Body of pancreas (tissue), 4 donors: ENCODE results near the gene TMPRSS11D. TPM values are rescaled to one million over a fixed set of nuclear protein-coding genes. Genes with fewer than 3 reads are reported as not detected.

Source experiments
- ATAC-seq: fragments of 150-250 bp; one replicate; pipeline ENCODE4 v1.9.1; 2016
- DNase-seq, 4 donors: peaks; one replicate each; pipeline ENCODE4 v3.0.0-alpha.2; 2019
- H3K27ac ChIP-seq, 4 donors: fragments of 200-600 bp; sonication (generic); 1 replicate in 3 of 4; 2 replicates in 1 of 4; pipeline versions ENCODE4 v1.5.1 to v1.6.1; 2016 to 2019; ENCODE audit warnings: mild to moderate bottlenecking in 1 of 4, mixed read lengths in 1 of 4, moderate library complexity in 1 of 4
- H3K27me3 ChIP-seq, 2 donors: fragments of 200-600 bp; sonication (generic); one replicate each; pipeline ENCODE4 v1.6.0; 2016; ENCODE audit warnings: mild to moderate bottlenecking in 1 of 2
- H3K36me3 ChIP-seq, 2 donors: fragments of 200-600 bp; sonication (generic); replicated peaks in 1 of 2; 2 replicates each; pipeline ENCODE4 v1.5.1; 2016; ENCODE audit warnings: low read depth in 2 of 2; ENCODE audit not compliant: insufficient read depth in 1 of 2
- H3K4me1 ChIP-seq: fragments of 200-600 bp; sonication (generic); one replicate; pipeline ENCODE4 v1.6.0; 2016
- H3K4me3 ChIP-seq, 2 donors: fragments of 200-600 bp; sonication (generic); 1 replicate in 1 of 2; 2 replicates in 1 of 2; pipeline ENCODE4 v1.5.1; 2016 to 2019
- H3K9me3 ChIP-seq, 3 donors: fragments of 200-600 bp; sonication (generic); 1 replicate in 2 of 3; 2 replicates in 1 of 3; pipeline ENCODE4 v1.5.1; 2016
- POLR2A ChIP-seq, 3 donors: fragments of 450-650 bp; IDR thresholded peaks; one replicate each; pipeline ENCODE4 v1.6.1; 2016; ENCODE audit warnings: antibody characterized with exemption in 3 of 3, mild to moderate bottlenecking in 2 of 3
- WGBS, 2 donors: methylation state at CpG; one replicate each; pipeline ENCODE4 v1.1.5; 2017; 5-methylcytosine and 5-hydroxymethylcytosine counted together
- intact Hi-C: fragments of 100-400 bp; cut with DNase I; formaldehyde crosslinking; loops from one replicate; pipeline ENCODE4 v1.15.1; 2023
- total RNA-seq, 2 donors: library from RNA; depleted of rRNA; stranded (reverse); fragments of >200 nt; gene quantifications; one replicate each; pipeline ENCODE4 v1.1.0, GENCODE V29; 2016
- TF ChIP-seq, protein P1 (sequence below), 7 experiments: fragments of 450-650 bp in 4 of 7; fragments of 200-600 bp in 3 of 7; sonication (generic) in 3 of 7; IDR thresholded peaks; one replicate each; pipeline ENCODE4 v1.5.1; 2016 to 2019; ENCODE audit warnings: antibody characterized with exemption in 7 of 7

The TMPRSS11D gene
- total RNA-seq, 2 donors from 2014 or later = not detected

DNA sequence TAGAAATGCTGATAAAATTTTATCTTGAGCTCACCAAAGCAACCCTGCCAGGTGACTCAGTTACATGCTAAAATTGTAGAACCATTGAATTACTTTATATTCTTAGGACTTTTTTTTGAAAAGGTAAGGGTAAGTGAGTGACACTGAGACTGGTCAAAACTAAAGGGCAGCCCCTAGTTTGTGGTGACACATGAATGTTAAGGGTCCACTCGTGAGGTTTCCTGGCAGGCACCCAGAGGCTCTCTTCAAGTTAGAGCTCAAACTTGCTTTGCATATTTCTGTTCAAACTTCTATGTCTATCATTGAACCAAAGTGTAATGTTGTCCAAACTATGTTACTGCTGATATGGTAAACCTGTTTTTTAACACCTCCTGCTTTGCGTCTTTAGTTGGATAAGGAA, 30.5 kb downstream of the TMPRSS11D start:
- Histone ChIP-seq H3K9me3 (no peaks in the 10 kb centered on the region), H3K4me1 (no peaks in the 10 kb centered on the region), H3K27ac (no peak overlapping the region), H3K4me3 (no peak overlapping the region), H3K27me3 (no peaks in the 10 kb centered on the region), H3K36me3 (no peaks in the 10 kb centered on the region)
- no peak for TF ChIP-seq POLR2A (IDR thresholded peaks at IDR 0.05)
- TF ChIP-seq, protein P1, sequence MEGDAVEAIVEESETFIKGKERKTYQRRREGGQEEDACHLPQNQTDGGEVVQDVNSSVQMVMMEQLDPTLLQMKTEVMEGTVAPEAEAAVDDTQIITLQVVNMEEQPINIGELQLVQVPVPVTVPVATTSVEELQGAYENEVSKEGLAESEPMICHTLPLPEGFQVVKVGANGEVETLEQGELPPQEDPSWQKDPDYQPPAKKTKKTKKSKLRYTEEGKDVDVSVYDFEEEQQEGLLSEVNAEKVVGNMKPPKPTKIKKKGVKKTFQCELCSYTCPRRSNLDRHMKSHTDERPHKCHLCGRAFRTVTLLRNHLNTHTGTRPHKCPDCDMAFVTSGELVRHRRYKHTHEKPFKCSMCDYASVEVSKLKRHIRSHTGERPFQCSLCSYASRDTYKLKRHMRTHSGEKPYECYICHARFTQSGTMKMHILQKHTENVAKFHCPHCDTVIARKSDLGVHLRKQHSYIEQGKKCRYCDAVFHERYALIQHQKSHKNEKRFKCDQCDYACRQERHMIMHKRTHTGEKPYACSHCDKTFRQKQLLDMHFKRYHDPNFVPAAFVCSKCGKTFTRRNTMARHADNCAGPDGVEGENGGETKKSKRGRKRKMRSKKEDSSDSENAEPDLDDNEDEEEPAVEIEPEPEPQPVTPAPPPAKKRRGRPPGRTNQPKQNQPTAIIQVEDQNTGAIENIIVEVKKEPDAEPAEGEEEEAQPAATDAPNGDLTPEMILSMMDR (IDR thresholded peaks at IDR 0.05) = no peak
- intact Hi-C loops = no loop called here
- ATAC-seq = no peak
- no peak for DNase-seq
- WGBS, 2 donors = 55 to 60% methylated on average over 2 of the region's 2 CpGs

DNA sequence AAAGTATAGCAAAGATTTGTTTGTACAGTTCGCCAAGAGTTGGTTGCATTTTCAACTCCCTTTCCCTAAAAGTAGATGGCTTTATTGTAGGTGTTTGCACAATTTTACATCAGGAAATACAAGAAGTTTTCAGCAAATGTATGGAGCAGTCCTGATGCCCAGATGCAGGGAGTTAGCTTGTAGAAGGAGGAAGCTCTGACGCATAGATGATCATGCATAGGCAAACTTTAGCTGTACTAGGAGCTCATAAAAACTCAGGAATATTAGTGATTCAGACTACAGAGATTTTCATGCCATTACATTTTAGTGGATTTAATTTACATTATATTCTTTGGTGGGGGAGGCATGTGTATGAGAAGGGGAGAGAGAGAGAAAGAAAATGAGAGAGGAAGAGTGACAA, 62.9 kb downstream of the TMPRSS11D start:
- no peak for TF ChIP-seq POLR2A (IDR thresholded peaks at IDR 0.05)
- TF ChIP-seq, protein P1 (IDR thresholded peaks at IDR 0.05) = no peak
- H3K4me3 ChIP-seq = no peak overlapping the region
- intact Hi-C loops = no loop called here
- no peak for ATAC-seq
- H3K4me1 ChIP-seq = no peaks in the 10 kb centered on the region
- H3K27ac ChIP-seq = no peak overlapping the region
- WGBS, 2 donors = 93 to 99% methylated on average over 2 of the region's 2 CpGs
- no peaks in the 10 kb centered on the region for H3K9me3 ChIP-seq
- no peaks in the 10 kb centered on the region for H3K27me3 ChIP-seq
- DNase-seq = no peak
- H3K36me3 ChIP-seq = no peaks in the 10 kb centered on the region

DNA sequence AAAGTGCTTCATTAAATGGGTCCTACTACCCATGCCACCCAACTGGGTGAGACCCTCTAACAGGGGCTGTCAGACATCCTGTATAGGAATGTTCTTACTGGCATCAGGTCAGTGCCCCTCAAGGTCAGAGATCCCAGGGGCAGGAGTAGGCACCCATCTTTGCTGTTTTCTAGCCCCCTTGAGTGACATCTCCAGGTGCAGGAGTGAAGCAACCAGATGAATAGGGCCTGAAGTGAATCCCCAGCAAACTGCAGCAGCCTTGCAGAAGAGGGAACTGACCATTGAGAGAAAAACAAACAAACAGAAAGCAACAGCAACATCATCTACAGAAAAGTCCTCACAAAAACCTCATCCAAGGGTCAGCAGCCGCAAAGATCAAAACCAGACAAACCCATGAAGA, 73.8 kb downstream of the TMPRSS11D start:
- Histone ChIP-seq H3K9me3 (no peaks in the 10 kb centered on the region), H3K4me3 (no peak overlapping the region), H3K27ac (no peak overlapping the region), H3K27me3 (no peaks in the 10 kb centered on the region), H3K4me1 (no peaks in the 10 kb centered on the region), H3K36me3 (no peaks in the 10 kb centered on the region)
- 96% methylated on average over 1 of the region's 1 CpG for WGBS, 2 donors
- no peak for DNase-seq
- intact Hi-C loops = no loop called here
- ATAC-seq = no peak
- TF ChIP-seq, protein P1 (IDR thresholded peaks at IDR 0.05) = no peak
- TF ChIP-seq POLR2A (IDR thresholded peaks at IDR 0.05) = no peak

- Histone ChIP-seq H3K27ac (no peak overlapping the region), H3K36me3 (no peaks in the 10 kb centered on the region), H3K4me1 (no peaks in the 10 kb centered on the region), H3K4me3 (no peak overlapping the region), H3K27me3 (no peaks in the 10 kb centered on the region), H3K9me3 (no peaks in the 10 kb centered on the region)
- DNase-seq = no peak
- ATAC-seq = no peak
- TF ChIP-seq, protein P1 (IDR thresholded peaks at IDR 0.05) = no peak
- TF ChIP-seq POLR2A (IDR thresholded peaks at IDR 0.05) = no peak
- intact Hi-C loops = no loop called here
- 80 to 82% methylated on average over 2 to 7 of the region's 7 CpGs for WGBS, 2 donors
These were observed 74.3 kb downstream of the TMPRSS11D start for GRCh38 chr4:67809502-67809901.

GRCh38 chr4:67796810-67797209, 87.0 kb downstream of the TMPRSS11D start:
- no peak for DNase-seq
- Histone ChIP-seq H3K4me3 (no peak overlapping the region), H3K36me3 (no peaks in the 10 kb centered on the region), H3K27me3 (no peaks in the 10 kb centered on the region), H3K9me3 (no peaks in the 10 kb centered on the region), H3K27ac (no peak overlapping the region), H3K4me1 (no peaks in the 10 kb centered on the region)
- intact Hi-C loops = no loop called here
- TF ChIP-seq, protein P1 (IDR thresholded peaks at IDR 0.05) = no peak
- TF ChIP-seq POLR2A (IDR thresholded peaks at IDR 0.05) = no peak
- ATAC-seq = no peak
